Endothelial cell of umbilical vein (primary cell): ENCODE data around the gene SNTA1.

Source experiments
- CTCF ChIP-seq, 2 donors: IDR thresholded peaks; 1 replicate in 1 of 2; 2 replicates in 1 of 2; pipeline ENCODE4 v1.5.1; 2011; ENCODE audit warnings: low read length in 2 of 2, mild to moderate bottlenecking in 2 of 2, moderate library complexity in 2 of 2, control low read depth in 1 of 2, inconsistent platforms in 1 of 2, low read depth in 1 of 2; ENCODE audit not compliant: insufficient read depth in 1 of 2; ENCODE audit errors: extremely low read depth in 1 of 2
- EZH2 ChIP-seq: IDR thresholded peaks from 2 replicates; pipeline ENCODE4 v1.6.1; 2012; ENCODE audit warnings: borderline replicate concordance, low read depth, mild to moderate bottlenecking, moderate library complexity, low read length, inconsistent platforms; ENCODE audit not compliant: severe bottlenecking
- FOS ChIP-seq: IDR thresholded peaks from 2 replicates; pipeline ENCODE4 v1.6.1; 2011; ENCODE audit warnings: mild to moderate bottlenecking, low read length, moderate library complexity, borderline replicate concordance; ENCODE audit not compliant: insufficient read depth
- GATA2 ChIP-seq: IDR thresholded peaks from 2 replicates; pipeline ENCODE4 v1.7.0; 2011; ENCODE audit warnings: low read depth, mild to moderate bottlenecking, moderate library complexity, mixed read lengths, low read length; ENCODE audit not compliant: insufficient read length, insufficient read depth
- JUN ChIP-seq: IDR thresholded peaks from 2 replicates; pipeline ENCODE4 v1.6.1; 2011; ENCODE audit warnings: borderline replicate concordance, low read depth; ENCODE audit not compliant: insufficient read length, insufficient read depth
- MAX ChIP-seq: IDR thresholded peaks from 2 replicates; pipeline ENCODE4 v1.6.1; 2011; ENCODE audit not compliant: insufficient read depth, insufficient read length
- MYC ChIP-seq: IDR thresholded peaks from one replicate; pipeline ENCODE4 v1.6.1; 2011; ENCODE audit warnings: mild to moderate bottlenecking, low read depth, low read length
- POLR2A ChIP-seq: IDR thresholded peaks from 2 replicates; pipeline ENCODE4 v1.6.1; 2012; ENCODE audit warnings: low read depth, mild to moderate bottlenecking, control low read depth, low read length
- POLR2AphosphoS5 ChIP-seq: IDR thresholded peaks from 2 replicates; pipeline ENCODE4 v1.6.1; 2012; ENCODE audit warnings: low read depth, mild to moderate bottlenecking, control low read depth, low read length, moderate library complexity; ENCODE audit not compliant: insufficient read depth

GRCh38 chr20:33450867-33451266 is 7.3 kb upstream of the SNTA1 start:
- TF ChIP-seq CTCF (IDR thresholded peaks at IDR 0.05; ENCODE audit: extremely low read depth in 1 of 2, insufficient read depth in 1 of 2, low read depth in 1 of 2, low read length in 2 of 2) (no peak), POLR2A (no peak), POLR2AphosphoS5 (no peak), EZH2 (no peak), MYC (no peak), MAX (no peak), GATA2 (no peak), FOS (no peak), JUN (no peak)
